GM18507 (cell line): ENCODE data around the gene NBPF3.
"Not testable (repeated sequence)": the region's sequence is repeated elsewhere in the genome, so short reads cannot be mapped to it uniquely, and the experiment has no call there.

Experiments
- DNase-seq: peaks from one replicate; pipeline ENCODE4 v3.0.0; 2011; ENCODE audit warnings: low read depth; ENCODE audit not compliant: insufficient read length; ENCODE audit errors: extremely low spot score
- FAIRE-seq: peaks from 2 replicates; lab custom pipeline; 2011; peaks lifted over from hg19 to GRCh38; lab: Jason Lieb, UNC

The NBPF3 gene

GRCh38 chr1:21436488-21437340 is 3.2 kb upstream of the NBPF3 start:
- no peak for FAIRE-seq
- DNase-seq = no peak

- no peak for FAIRE-seq
Observed at GRCh38 chr1:21437341-21437640, 2.6 kb upstream of the NBPF3 start.

GRCh38 chr1:21438646-21439312 is 1.2 kb upstream of the NBPF3 start:
- DNase-seq, FAIRE-seq: not testable (repeated sequence)

More at GRCh38 chr1:21437341-21437640, 2.6 kb upstream of the NBPF3 start:
- DNase-seq = no peak

DNA sequence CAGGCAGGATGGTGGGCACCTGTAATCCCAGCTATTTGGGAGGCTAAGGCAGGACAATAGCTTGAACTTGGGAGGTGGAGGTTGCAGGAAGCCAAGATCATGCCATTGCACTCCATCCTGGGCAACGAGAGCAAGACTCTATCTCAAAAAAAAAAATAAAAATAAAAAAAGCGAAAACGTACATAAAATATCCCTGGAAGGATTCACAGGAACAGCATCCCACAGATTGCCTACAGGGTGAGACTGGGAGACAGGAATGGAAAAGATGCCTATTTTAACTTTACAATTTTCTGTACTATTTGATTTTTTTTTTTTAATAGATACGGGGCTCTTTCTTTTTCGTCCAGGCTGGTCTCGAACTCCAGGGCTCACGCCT is 604 bp upstream of the NBPF3 start:
- no peak for DNase-seq
- no peak for FAIRE-seq

DNA sequence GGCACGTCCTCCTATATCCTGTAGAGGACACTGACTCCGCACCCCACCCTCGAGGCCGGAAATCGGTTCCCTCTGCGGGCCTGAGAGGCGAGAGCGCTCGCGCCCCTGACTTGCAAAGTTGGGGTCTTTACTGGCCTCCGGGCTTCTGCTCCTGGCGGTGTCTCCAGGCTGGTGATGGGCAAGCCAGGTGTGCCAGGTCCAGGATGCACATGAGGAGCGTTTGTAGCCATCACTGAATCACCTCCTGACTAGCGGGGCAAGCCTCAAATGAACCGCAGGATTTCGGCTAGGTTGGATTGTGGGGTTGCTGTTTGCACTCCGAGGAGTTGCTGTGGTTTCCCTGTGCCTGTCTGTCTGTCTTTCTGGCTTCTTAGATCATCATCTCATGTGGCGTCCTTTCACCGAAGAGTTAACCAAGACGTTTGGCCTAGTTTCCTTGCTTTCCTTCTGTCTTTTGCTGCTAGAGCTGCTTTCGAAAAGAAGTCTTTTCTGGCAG is 741 bp downstream of the NBPF3 start:
- FAIRE-seq, DNase-seq: not testable (repeated sequence)

GRCh38 chr1:21446647-21447046 is 6.7 kb downstream of the NBPF3 start:
- not testable (repeated sequence) for FAIRE-seq, DNase-seq

- DNase-seq (no peak), FAIRE-seq (no peak)
Observed at GRCh38 chr1:21447311-21447710, 7.4 kb downstream of the NBPF3 start.

DNA sequence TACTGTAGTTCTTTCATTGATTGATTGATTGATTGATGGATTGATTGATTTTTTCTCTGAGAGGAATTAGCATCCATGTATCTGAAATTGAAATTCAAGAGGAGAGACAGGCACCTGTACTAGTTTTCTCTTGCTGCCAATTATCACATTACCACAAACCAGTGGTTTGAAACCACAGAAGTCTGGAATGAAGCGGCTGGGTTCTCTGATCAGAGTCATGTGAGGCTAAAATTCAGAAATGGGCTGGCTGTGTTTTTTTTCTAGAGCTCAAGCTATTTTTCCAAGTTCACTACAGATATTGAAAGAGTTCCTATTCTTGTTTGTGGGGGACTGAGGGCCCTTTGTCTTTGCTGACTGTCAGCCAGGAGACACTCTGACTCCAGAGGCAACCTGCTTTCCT is 10.0 kb downstream of the NBPF3 start:
- DNase-seq (no peak), FAIRE-seq (no peak)

DNA sequence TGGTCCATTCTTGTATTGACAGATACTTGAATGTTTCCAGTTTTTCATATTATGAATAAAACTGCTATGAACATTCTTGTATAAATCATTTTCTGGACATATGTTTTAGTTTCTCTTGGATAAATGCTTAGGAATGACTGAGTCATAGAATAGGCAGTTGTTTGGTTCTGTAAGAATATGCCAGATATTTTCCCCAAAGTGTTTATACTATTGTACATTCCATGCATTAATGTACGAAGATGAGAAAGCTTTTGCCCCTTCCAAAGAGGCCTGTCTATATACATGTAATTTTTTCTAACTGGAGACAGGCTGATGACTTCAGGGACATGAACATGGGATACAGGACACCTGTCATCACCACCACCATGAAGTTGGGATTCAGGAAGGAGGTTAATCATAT is 11.3 kb downstream of the NBPF3 start:
- no peak for DNase-seq
- FAIRE-seq = no peak

GRCh38 chr1:21451981-21452411 is 12.1 kb downstream of the NBPF3 start:
- FAIRE-seq = no peak

GRCh38 chr1:21453964-21454614 is 14.2 kb downstream of the NBPF3 start:
- not testable (repeated sequence) for DNase-seq, FAIRE-seq

More at GRCh38 chr1:21451981-21452411, 12.1 kb downstream of the NBPF3 start:
- no peak for DNase-seq

DNA sequence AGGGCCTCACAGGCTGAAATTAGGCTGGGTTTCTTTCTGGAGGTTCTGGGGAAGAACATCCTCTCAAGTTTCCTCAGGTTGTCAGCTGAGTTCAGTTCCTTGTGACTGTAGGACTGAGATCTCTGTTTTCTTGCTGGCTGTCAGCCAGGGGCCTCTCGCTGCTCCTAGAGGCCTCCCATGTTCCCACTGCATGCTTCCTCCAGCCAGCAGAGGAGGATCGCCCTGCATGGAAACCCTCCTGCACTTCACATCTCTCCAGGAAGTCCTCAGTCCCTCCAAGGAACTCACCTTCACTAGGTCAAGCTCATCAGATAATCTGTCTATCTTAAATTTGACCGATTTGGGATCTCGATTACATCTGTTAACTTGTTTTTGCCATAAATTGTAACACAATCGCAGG is 15.0 kb downstream of the NBPF3 start:
- DNase-seq, FAIRE-seq: not testable (repeated sequence)

DNA sequence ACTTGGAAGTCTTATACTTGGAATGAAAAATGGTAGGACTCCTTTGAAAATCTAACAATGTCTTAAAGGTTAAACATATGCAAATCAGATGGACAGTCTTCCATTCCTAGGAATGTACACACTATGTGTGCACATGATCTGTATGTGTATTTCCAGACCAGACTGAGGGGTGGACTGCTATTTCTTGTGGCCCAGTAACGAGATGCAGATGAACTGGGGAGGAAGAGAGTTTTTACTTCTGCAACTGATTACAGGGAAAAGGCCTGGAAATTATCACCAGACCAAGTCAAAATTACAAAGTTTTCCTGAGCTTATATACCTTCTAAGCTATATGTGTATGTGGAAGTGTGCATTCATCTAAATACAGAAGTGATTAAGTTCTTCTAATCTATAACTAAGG is 17.7 kb downstream of the NBPF3 start:
- DNase-seq (no peak), FAIRE-seq (no peak)

DNA sequence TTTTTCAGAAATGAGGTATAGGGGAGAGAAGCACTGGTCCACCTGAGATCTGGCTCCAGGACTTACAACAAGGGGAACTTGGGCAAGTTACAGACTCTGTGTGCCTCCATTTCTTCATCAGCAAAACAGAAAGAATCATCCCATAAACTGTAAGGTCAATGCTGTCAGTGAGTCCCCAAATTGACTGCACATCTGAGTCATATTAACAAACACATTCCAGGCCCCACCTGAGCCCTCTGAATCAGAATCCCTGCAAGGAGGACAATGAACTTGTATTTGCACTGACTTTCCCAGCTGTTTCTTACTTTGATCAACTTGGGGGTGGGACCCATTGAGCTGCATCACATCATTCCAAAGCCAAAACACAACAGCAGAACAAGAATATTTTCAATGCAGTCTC is 25.2 kb downstream of the NBPF3 start:
- not testable (repeated sequence) for FAIRE-seq, DNase-seq

GRCh38 chr1:21467946-21468345 is 28.0 kb downstream of the NBPF3 start:
- DNase-seq, FAIRE-seq: not testable (repeated sequence)

GRCh38 chr1:21468599-21468998 is 28.7 kb downstream of the NBPF3 start:
- DNase-seq = no peak
- FAIRE-seq = no peak

DNA sequence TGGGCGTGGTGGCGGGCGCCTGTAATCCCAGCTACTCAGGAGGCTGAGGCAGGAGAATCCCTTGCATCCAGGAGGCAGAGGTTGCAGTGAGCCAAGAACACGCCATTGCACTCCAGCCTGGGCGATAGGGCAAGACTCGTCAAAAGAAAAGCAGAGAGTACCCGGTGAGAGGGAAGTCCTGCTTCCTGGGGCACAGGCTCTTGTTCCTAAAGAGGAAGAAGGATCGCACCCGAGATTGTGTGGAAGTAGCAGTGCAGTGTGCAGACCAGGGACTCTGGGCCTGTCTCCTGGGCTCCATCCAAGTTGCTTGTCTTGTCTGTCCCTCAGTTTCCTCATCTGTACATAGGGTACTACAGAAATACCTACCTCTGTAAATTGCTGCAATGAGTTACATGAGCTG is 29.6 kb downstream of the NBPF3 start:
- FAIRE-seq (no peak), DNase-seq (no peak)

- DNase-seq = no peak
Observed at GRCh38 chr1:21472861-21473260, 32.9 kb downstream of the NBPF3 start.

GRCh38 chr1:21478356-21478755 is 38.4 kb downstream of the NBPF3 start:
- FAIRE-seq (no peak), DNase-seq (no peak)

More at GRCh38 chr1:21472861-21473260, 32.9 kb downstream of the NBPF3 start:
- no peak for FAIRE-seq

DNA sequence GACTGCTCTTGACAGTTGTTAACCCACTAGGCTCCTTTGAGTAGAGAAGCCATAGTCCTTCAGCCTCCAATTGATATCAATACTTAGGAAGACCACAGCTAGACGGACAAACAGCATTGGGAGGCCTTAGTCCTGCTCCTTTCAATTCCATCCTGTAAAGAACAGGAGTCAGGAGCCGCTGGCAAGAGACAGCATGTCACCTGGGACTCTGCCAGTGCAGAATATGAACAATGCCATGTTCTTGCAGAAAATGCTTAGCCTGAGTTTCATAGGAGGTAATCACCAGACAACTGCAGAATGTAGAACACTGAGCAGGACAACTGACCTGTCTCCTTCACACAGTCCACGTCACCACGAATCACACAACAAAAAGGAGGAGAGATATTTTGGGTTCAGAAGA is 43.9 kb downstream of the NBPF3 start:
- FAIRE-seq = not testable (repeated sequence)

More for the DNA sequence above, 43.9 kb downstream of the NBPF3 start:
- DNase-seq = not testable (repeated sequence)
